Measurements from ENCODE around the gene PPP1R14B.

GRCh38 chr11:64249038-64249437 is 2.3 kb upstream of the PPP1R14B start:
- TF ChIP-seq POLR2A (IDR thresholded peaks at IDR 0.05; ENCODE audit: low read depth, low read length) (no peak), SPI1 (IDR thresholded peaks at IDR 0.05; ENCODE audit: low read depth, low read length) (no peak), TAF1 (IDR thresholded peaks at IDR 0.05; ENCODE audit: low read depth, low read length) (no peak), POU2F2 (IDR thresholded peaks at IDR 0.05; ENCODE audit: low read depth, low read length) (no peak), POLR2AphosphoS5 (IDR thresholded peaks at IDR 0.05; ENCODE audit: low read depth, low read length) (no peak)
